ENCODE data around the gene MMP21. TPM values are rescaled to one million over a fixed set of nuclear protein-coding genes. Genes with fewer than 3 reads are reported as not detected.

The MMP21 gene, protein sequence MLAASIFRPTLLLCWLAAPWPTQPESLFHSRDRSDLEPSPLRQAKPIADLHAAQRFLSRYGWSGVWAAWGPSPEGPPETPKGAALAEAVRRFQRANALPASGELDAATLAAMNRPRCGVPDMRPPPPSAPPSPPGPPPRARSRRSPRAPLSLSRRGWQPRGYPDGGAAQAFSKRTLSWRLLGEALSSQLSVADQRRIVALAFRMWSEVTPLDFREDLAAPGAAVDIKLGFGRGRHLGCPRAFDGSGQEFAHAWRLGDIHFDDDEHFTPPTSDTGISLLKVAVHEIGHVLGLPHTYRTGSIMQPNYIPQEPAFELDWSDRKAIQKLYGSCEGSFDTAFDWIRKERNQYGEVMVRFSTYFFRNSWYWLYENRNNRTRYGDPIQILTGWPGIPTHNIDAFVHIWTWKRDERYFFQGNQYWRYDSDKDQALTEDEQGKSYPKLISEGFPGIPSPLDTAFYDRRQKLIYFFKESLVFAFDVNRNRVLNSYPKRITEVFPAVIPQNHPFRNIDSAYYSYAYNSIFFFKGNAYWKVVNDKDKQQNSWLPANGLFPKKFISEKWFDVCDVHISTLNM
- total RNA-seq: under 1 TPM in 3 of 4 donors, not detected in 1; 0.22 to 0.59 (median 0.30) TPM

DNA sequence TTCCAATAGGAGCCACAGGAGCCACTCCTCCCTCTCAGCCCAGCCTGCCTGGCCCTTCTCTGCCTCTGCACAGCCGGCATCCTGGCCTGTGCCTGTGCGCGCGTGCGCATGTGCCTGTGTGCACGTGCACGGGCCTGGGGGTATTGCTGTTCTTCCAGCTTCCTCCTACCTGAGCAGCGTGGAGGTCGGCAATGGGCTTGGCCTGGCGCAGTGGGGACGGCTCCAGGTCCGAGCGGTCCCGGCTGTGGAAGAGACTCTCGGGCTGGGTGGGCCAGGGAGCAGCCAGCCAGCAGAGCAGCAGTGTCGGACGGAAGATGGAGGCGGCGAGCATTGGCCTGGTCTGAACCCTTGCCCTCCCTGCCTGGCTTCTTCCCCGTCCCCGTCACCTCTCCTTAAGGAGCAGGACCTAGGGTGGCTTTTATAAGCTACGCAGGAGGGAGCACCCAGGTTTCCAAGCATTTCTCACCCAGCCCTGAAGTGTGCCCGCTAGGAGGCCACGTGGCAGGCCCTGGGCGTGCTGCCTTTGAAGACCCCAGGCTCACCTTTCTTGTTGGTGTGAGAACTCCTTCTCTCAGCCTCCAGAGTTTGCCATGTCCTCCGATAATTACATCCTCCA lies at the start of gene MMP21:
TSS of gene MMP21 (minus strand) at position 331 of the 616 bp plus-strand sequence. CDS start at position 331, 0 bp downstream.
- H3K4me3 ChIP-seq: no peak within 1 kb of the TSS
- no peak for TF ChIP-seq EP300 (IDR thresholded peaks at IDR 0.05)
- TF ChIP-seq, protein P1, sequence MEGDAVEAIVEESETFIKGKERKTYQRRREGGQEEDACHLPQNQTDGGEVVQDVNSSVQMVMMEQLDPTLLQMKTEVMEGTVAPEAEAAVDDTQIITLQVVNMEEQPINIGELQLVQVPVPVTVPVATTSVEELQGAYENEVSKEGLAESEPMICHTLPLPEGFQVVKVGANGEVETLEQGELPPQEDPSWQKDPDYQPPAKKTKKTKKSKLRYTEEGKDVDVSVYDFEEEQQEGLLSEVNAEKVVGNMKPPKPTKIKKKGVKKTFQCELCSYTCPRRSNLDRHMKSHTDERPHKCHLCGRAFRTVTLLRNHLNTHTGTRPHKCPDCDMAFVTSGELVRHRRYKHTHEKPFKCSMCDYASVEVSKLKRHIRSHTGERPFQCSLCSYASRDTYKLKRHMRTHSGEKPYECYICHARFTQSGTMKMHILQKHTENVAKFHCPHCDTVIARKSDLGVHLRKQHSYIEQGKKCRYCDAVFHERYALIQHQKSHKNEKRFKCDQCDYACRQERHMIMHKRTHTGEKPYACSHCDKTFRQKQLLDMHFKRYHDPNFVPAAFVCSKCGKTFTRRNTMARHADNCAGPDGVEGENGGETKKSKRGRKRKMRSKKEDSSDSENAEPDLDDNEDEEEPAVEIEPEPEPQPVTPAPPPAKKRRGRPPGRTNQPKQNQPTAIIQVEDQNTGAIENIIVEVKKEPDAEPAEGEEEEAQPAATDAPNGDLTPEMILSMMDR (IDR thresholded peaks at IDR 0.05): no peak
- no peak for TF ChIP-seq POLR2A (IDR thresholded peaks at IDR 0.05)
- no peaks in the 10 kb centered on the region for H3K4me1 ChIP-seq
- peaks cover 0 to 3% of the 10 kb centered on the region in 2 donors for H3K27me3 ChIP-seq
- H3K36me3 ChIP-seq: no peaks in the 10 kb centered on the region
- WGBS, 2 donors: 93 to 96% methylated on average over 16 to 22 of the region's 26 CpGs
- DNase-seq (ENCODE audit: low spot score in 2 of 2): no peak
- peaks cover 0 to 7% (median 0%) of the 10 kb centered on the region in 4 donors for H3K9me3 ChIP-seq
- no peak within 1 kb of the TSS for H3K27ac ChIP-seq

DNA sequence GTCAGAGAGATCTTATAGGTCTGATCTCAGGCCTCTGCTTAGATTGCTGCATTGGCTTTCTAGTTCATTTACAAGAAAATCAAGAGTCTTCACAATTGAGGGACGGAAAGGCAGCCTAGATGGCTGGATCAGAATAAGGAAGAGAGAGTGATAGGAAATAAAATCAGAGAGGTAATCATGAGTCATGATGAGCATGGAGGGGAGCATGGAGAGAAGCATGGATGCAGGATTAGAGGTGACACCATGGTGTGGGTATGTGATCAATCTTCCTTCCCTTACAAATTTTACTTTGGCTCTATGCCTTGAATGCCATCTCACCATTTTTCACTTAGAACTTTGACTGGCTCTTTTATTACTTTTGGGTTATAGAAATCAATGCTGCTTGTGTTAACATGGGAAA lies 49.1 kb upstream of the MMP21 start:
- Histone ChIP-seq H3K4me1 (peaks cover 0 to 48% (median 23%) of the 10 kb centered on the region in 4 donors), H3K36me3 (peaks cover 0 to 29% (median 11%) of the 10 kb centered on the region in 3 donors), H3K27me3 (no peaks in the 10 kb centered on the region), H3K9me3 (no peaks in the 10 kb centered on the region), H3K27ac (no peak overlapping the region), H3K4me3 (peak overlapping the region in 2 of 4 donors; percentile 75 to 95)
- DNase-seq (ENCODE audit: low spot score in 2 of 2): no peak
- TF ChIP-seq EP300 (IDR thresholded peaks at IDR 0.05) (no peak), POLR2A (IDR thresholded peaks at IDR 0.05) (no peak)
- TF ChIP-seq, protein P1 (IDR thresholded peaks at IDR 0.05): no peak
- WGBS, 2 donors: 69 to 76% methylated on average over 1 of the region's 1 CpG

DNA sequence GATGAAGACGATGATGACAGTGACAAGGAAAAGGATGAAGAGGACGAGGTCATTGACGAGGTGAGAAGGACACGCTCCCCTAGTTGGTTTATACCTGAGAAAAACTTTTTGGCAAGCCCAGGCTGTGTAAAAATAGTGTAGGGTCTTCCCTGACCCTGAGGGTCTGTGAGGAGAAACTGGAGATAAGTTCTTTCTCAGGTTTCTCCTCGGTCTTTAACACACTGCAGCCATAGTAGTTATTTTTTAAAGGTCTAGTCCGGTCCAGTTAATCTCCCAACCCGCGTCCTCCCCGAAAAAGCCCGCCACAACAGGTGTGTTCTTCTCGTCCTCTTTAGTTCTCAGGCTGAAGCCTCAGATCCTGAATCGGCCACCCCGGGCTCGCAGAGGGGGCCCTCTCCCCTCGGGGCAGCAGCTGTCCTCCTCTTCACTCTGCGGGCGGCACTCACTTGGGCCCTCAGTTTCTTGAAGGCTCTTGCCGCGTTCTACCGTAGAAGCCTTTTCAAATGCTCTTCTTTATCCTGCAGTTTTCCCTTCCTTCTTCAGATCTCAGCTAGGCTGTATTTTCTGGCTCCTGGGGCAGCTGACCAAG lies 48.1 kb upstream of the MMP21 start:
- WGBS, 2 donors: 0 to 1% methylated on average over 20 of the region's 20 CpGs
- peak overlapping the region; percentile 56 to 93 (median 87) for H3K27ac ChIP-seq
- peaks cover 0 to 19% (median 11%) of the 10 kb centered on the region in 3 donors for H3K36me3 ChIP-seq
- peak overlapping the region; percentile 75 to 98 (median 91) for H3K4me3 ChIP-seq
- H3K9me3 ChIP-seq: no peaks in the 10 kb centered on the region
- peaks cover 0 to 48% (median 23%) of the 10 kb centered on the region in 4 donors for H3K4me1 ChIP-seq
- TF ChIP-seq, protein P1 (IDR thresholded peaks at IDR 0.05): no peak
- TF ChIP-seq POLR2A (IDR thresholded peaks at IDR 0.05) (no peak), EP300 (IDR thresholded peaks at IDR 0.05) (no peak)
- no peaks in the 10 kb centered on the region for H3K27me3 ChIP-seq
- DNase-seq (ENCODE audit: low spot score in 2 of 2): no peak

DNA sequence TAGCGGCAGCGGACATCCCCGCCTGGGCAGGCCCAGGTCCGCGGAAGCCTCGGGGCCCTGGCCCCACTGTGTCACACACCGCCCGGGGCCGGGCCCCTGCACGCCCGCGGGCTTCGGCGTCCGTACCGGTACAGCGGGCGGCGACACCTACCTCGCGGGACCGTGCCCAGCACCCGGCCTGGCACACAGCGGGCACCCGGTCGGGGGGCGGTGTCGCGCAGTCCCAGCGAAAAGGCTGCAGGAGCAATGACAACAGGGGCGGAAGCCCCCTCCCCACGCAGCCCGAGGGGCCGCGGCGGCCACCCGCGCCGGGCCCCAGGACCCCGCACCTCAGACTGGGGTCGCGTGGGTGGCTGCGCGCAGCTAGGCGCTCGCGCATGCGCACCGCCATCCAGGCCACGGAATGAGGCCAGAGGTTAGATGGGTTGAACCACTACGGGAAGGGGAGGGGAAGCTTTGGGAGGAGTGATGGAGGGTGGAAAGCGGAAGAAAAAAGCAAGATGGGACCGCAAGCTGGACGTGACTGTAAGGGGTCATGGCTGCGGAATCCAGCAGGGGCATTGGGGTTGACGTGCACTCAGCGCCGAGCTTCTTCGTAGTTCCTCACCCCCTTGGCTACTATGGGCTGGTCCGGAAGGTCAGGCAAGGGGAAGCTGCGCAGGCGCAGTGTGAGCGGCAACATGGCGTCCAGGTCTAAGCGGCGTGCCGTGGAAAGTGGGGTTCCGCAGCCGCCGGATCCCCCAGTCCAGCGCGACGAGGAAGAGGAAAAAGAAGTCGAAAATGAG lies 47.4 kb upstream of the MMP21 start, which contains the start of the genes BCCIP and UROS:
TSS of gene BCCIP (plus strand) at position 669 of the 785 bp plus-strand sequence. CDS start at position 681, 12 bp downstream.
TSS of gene UROS (minus strand) at position 381 of the 785 bp plus-strand sequence. CDS start 6,759 bp downstream, outside the sequence.
- Histone ChIP-seq H3K4me3 (peak within 1 kb of the TSS; percentile 75 to 98 (median 91)), H3K36me3 (peaks cover 0 to 12% (median 7%) of the 10 kb centered on the region in 3 donors), H3K27me3 (no peaks in the 10 kb centered on the region), H3K9me3 (no peaks in the 10 kb centered on the region), H3K4me1 (peaks cover 0 to 48% (median 23%) of the 10 kb centered on the region in 4 donors), H3K27ac (peak within 1 kb of the TSS; percentile 56 to 93 (median 87))
- DNase-seq (ENCODE audit: low spot score in 2 of 2): peak; percentile 78 to 84
- 0 to 1% methylated on average over 59 to 68 of the region's 74 CpGs for WGBS, 2 donors
- TF ChIP-seq, protein P1 (IDR thresholded peaks at IDR 0.05): peak in 2 of 5 experiments; percentile 34 to 56
- TF ChIP-seq EP300 (IDR thresholded peaks at IDR 0.05) (peak in 1 of 2 donors; percentile 91), POLR2A (IDR thresholded peaks at IDR 0.05) (peak in 1 of 2 donors; percentile 49)

All from tibial nerve (tissue), 4 donors.